ENCODE data around the gene PPIL6.

Gene PPIL6

DNA sequence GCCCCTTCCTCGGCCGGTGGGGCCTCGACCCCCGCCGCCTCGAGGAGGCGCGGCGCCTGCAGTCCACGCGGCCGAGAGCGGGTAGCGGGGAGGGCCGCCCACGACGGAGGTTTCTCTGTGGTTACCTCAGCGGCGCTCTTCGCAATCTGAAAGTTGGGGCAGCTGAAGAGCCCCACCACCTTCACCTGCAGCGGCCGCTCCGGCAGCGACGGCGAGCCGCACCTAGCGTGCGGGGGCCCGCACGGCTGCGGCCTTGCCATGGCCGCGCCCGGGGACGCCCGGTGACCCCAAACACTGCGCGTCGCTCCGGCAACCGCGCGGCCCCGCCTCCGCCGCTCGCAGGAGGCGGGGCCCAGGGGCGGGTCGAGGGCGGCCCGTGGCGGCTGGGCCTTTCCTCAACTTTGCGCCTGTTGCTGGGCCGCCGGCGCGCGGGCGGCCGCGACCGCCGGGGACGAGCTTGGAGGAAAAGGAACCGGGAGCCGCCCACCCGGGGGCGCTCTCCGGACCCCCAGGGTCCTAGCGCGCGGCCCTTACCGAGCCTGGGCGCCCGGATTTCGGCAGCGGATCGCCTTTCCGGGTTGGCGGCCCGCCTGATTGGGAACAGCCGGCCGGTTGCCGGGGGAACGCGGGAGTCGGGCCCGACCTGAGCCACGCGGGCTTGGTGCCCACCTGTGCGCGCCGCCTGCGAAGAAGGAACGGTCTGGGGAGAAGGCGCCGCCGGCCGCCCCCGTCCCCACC lies at the start of gene PPIL6, which contains the start of gene SMPD2:
PPIL6 (minus strand) TSS at position 298 of the 738 bp plus-strand sequence; CDS start at position 260, 38 bp downstream.
SMPD2 (plus strand) TSS at position 394 of the 738 bp plus-strand sequence. CDS start 398 bp downstream, outside the sequence.
- peak; percentile 91 for DNase-seq

DNA sequence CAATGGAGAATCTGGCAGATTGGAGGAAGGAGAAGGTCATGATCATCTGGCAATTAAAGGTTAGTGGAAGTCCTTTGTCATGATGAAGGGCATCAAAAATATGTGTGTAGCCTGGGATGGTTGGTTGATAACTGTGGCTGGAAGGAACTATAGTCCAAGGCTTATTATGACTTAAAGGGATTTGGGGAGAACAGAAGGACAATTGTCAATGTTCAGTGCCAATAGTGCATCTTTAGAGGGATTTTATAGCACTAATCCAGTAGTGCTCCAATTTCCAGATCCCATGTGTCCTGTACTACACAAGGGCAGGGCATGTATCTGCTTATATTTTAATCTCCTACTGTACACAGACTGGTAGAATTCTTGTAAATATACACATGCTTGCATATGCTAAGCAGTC lies 47.6 kb upstream of the PPIL6 start:
- DNase-seq = no peak

- DNase-seq = no peak
Observed at GRCh38 chr6:109486068-109486467, 45.6 kb upstream of the PPIL6 start.

GRCh38 chr6:109485266-109485935 lies 45.0 kb upstream of the PPIL6 start:
- DNase-seq = no peak

DNA sequence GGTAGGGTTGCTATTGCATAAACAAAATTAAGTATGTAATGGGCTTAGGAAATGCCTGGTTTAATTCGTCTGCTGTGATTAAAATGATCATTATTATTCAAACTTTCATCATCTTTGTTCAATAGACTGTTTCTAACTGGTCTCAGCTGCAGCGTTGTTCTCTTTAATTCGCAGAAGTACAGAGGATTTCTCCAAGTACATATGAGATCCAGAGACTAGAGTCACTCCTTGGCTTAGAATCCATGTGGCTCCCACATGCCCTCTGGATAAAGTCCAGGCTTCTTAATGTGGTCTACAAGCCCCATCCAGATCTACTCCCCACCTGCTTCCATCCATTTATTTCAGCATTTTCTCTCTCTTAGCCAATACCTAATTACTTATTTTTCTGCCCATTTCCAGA lies 43.7 kb upstream of the PPIL6 start:
- DNase-seq = no peak

- DNase-seq = no peak
Observed at GRCh38 chr6:109483735-109484057, 43.3 kb upstream of the PPIL6 start.

DNA sequence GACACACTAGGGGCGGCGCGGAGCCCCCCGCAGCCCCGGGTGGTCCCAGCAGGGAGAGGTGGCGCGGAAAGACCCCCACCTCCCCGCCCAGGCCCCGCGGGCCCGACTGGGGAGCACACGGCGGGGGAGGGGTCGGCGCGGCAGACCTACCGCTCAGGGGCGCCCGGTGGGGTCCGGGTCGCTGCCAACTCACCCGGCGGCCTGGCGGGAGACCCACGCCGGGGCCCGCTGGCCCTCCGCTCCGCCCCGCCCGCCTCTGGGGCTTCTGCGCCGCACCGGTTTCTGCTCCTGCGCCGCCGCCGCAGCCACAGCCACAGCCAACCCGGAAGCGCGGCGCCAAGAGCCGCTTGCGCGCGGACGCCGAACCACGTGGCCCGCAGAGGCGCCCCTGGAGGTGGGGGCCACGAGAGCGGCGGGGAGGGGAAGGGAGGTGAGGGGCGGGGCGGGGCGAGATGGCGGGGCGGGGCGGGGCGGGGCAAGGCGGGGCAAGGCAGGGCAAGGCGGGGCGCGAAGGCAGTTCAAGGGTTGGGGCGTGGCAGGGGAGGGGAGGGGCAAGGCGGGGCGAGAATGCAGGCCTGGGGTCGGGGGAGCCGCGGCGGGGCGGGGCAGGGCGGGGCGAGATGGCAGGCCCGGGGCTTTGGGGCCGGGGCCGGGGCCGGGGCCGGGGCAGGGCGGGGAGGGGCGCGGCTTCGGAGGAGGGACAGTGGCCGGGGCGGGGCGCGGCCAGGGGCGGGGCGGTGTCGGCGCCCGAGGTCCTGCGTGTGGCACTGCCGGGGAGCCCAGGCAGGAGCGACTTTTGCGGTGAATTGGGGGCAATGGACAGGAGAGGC lies 42.7 kb upstream of the PPIL6 start, which contains the start of gene ZBTB24:
ZBTB24 (minus strand) TSS at position 315 of the 830 bp plus-strand sequence. CDS start 1,193 bp downstream, outside the sequence.
- DNase-seq = peak; percentile 90

DNA sequence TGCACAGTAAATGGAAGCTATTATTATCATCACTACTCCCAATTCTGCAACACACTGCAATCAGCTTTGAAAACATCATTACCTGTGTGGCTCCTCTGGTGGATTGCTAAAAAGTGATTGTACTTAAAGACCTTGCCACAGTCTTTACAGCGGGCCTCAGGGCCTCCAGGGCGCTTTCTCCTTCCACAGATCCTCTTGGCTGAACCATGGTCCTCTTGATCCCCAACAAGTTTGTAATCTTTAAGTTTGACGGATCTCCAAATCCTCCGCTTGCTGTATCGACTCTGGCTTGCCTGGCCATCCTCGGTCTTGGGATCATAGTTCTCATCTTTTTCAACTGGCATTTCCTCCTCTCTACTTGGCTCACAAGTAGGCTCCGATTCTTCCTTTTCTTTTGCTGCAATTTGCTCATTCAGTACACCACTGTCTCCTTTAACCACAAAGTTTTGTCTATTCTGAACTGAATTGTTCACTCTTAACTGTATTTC lies 40.6 kb upstream of the PPIL6 start:
- no peak for DNase-seq

GRCh38 chr6:109478841-109479624 lies 38.6 kb upstream of the PPIL6 start:
- no peak for DNase-seq

GRCh38 chr6:109478222-109478805 lies 37.9 kb upstream of the PPIL6 start:
- peak; percentile 55 for DNase-seq

GRCh38 chr6:109477725-109478124 lies 37.3 kb upstream of the PPIL6 start:
- DNase-seq = no peak

DNA sequence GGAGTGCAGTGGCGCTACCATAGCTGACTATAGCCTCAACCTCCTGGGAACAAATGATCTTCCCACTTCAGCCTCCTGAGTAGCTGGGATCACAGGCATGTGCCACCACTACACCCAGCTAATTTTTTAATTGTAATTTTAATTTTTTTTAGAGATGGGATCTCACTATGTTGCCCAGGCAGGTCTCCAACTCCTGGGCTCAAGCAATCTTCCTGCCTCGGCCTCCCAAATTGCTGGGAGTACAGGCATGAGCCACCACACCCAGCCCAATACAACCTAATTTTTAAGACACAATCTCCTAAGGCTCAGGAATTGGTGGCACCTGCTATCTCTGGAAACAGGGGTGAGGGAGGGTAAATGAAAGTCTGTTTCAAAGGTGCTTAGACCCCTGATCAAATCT lies 36.8 kb upstream of the PPIL6 start:
- no peak for DNase-seq

DNA sequence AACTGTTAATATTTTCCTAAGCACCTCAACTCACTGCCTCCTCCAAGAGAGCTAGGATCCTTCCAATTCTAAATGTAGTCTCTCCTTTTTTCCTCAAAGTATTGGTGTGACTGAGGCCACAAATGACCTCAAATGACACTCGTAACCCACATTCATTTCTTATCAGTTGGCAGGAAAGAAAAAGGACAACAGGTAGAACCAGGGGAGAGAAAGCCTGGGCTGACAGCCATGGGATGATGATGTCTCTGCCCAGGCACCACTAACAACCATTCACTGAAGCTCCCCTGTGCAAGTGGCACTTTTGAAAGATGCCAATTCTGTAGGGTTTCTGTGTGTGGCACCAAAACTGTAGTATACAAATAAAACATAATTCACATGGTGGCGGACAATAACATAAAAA lies 35.2 kb upstream of the PPIL6 start:
- no peak for DNase-seq

DNA sequence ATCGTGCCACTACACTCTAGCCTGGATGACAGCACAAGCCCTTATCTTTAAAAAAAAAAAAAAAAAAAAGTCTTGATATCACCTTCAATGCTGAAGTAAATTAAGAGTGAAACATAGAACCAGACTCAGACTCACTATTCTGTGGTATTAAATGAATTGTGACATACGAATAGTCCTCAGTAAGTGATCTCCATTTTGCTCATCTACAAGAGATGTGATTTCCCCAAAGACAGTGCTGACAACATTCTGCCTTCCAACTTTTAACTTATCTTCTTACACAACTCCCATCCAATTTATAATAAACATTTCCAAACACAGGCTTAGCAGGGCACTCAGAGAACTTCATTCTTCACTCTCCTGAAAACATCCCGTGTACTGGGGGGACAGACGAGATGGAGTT lies 34.6 kb upstream of the PPIL6 start:
- DNase-seq = no peak

GRCh38 chr6:109473120-109473519 lies 32.7 kb upstream of the PPIL6 start:
- no peak for DNase-seq

DNA sequence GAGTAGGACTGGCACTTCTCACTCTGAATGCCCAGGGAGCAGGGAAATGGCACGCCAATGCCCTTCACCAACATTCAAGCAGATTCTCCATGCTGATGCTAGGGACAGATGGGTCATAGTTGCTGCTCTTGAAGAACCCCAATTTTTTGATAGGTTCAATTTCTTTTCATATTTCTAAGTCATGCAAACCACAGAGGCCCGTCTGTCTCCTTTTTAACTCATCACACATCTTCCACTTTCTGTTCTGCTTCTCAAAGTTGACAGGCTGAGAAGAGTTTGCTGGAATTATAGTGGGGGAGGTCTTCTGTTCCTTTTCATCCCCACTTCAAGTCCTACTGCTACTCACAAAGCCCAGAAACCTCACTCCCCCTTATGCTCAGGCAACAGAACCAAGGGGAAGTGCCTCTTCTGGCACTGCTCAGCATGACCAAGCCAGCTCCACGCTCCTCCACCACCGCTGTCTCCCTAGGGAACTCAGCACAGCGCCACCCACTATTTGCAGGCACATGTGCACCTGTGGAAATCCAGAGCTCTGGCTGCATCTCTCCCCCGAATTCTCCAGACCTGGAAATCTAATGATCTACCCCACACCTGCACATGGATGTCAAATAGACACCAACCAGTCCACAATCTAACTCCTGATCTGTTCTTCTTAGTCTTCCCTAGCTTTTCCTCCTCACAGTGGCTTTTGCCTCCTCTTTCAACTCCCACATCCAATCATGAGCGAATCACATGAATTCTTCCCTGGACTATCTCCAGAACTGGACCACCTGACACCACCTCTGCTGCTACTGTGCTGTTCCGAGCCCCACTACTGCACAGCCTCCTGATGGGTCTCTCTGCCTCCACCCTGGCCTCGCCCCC lies 31.9 kb upstream of the PPIL6 start:
- no peak for DNase-seq

DNA sequence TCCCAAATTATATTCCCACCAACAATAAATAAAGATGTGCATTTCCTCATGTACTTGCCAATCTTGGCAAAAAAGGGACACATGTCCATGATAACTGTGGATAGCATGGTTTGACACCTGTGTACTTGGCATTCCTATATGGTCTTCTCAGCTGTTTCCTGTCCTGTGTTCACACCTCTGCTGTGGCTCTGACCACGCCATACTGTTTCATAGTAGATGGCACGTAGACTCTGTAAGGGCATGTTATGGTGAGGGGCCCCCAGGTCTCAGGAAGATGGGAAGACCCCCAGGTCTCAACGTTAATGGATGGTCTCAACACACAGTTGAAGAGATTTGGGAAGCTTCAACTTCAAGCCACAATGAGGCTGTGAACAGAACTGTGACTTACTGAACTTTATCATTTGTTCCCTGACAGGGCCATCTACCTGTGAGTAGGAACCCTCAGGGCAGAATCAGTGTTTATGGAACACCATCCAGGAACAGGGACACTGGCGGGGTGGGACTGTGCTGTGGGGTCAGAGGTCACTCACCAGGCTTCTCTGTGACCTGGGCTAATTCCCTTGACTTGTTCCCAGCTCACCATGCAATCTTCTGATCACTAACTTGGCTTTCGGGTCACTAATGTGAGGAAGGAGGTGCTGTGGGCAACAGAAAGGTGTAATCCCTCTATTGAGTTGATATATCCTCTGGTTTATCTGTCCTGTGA lies 30.8 kb upstream of the PPIL6 start:
- DNase-seq = no peak

GRCh38 chr6:109469591-109470189 lies 29.3 kb upstream of the PPIL6 start:
- DNase-seq = no peak

GRCh38 chr6:109467696-109468095 lies 27.3 kb upstream of the PPIL6 start:
- no peak for DNase-seq

All from fibroblast of skin of right quadriceps (primary cell).